GM18517 (cell line): ENCODE measurements around the gene PXK.
"Not testable (repeated sequence)": the region's sequence is repeated elsewhere in the genome, so short reads cannot be mapped to it uniquely, and the experiment has no call there.

Experiments used
- ATAC-seq: cut with Tn5 transposase; IDR thresholded peaks from one replicate; pipeline ENCODE4 v1.9.1; 2021; ENCODE audit warnings: mild to moderate bottlenecking, moderate library complexity; ENCODE audit not compliant: unreplicated experiment

PXK gene

GRCh38 chr3:58416191-58416590, 83.5 kb downstream of the PXK start:
- ATAC-seq = no peak

GRCh38 chr3:58417075-58417474, 84.4 kb downstream of the PXK start:
- ATAC-seq = no peak

GRCh38 chr3:58418227-58418626, 85.5 kb downstream of the PXK start:
- no peak for ATAC-seq

GRCh38 chr3:58419780-58420507, 87.3 kb downstream of the PXK start:
- ATAC-seq = peak; percentile 75

- no peak for ATAC-seq
Observed at GRCh38 chr3:58421004-58421403, 88.3 kb downstream of the PXK start.

GRCh38 chr3:58422756-58423325, 90.1 kb downstream of the PXK start:
- ATAC-seq = no peak

- ATAC-seq = no peak
Observed at GRCh38 chr3:58424613-58425012, 91.9 kb downstream of the PXK start.

GRCh38 chr3:58425782-58426181, 93.1 kb downstream of the PXK start:
- ATAC-seq = no peak

GRCh38 chr3:58427661-58428361, 95.1 kb downstream of the PXK start:
- no peak for ATAC-seq

GRCh38 chr3:58429657-58430056, 97.0 kb downstream of the PXK start:
- ATAC-seq = no peak

- no peak for ATAC-seq
Observed at GRCh38 chr3:58432905-58433304, 100.2 kb downstream of the PXK start.

GRCh38 chr3:58433400-58434167, 100.9 kb downstream of the PXK start, which contains the start of gene PDHB:
Gene PDHB, minus strand, starts transcription at chr3:58433832. Its CDS starts 23 bp downstream, at chr3:58433809.
- peak; percentile 92 for ATAC-seq

- ATAC-seq = no peak
Observed at GRCh38 chr3:58434168-58434504, 101.4 kb downstream of the PXK start.

- no peak for ATAC-seq
Observed at GRCh38 chr3:58434511-58434910, 101.8 kb downstream of the PXK start.

- ATAC-seq = no peak
Observed at GRCh38 chr3:58434990-58435389, 102.3 kb downstream of the PXK start.

GRCh38 chr3:58437276-58437675, 104.6 kb downstream of the PXK start:
- not testable (repeated sequence) for ATAC-seq

GRCh38 chr3:58440996-58441355, 108.3 kb downstream of the PXK start:
- not testable (repeated sequence) for ATAC-seq

GRCh38 chr3:58441514-58442450, 109.1 kb downstream of the PXK start:
- ATAC-seq = no peak

- no peak for ATAC-seq
Observed at GRCh38 chr3:58452176-58452575, 119.5 kb downstream of the PXK start.

GRCh38 chr3:58459160-58459559, 126.5 kb downstream of the PXK start:
- ATAC-seq = no peak
